ENCODE measurements around the gene BTBD18. TPM values are rescaled to one million over a fixed set of nuclear protein-coding genes. Genes with fewer than 3 reads are reported as not detected.

The BTBD18 gene
- total and polyA plus RNA-seq, 10 of the 15 experiments (the other 5 are each of a cell fraction or from before 2014, with no cell fraction given), result 0.05 to 0.58 (median 0.19) TPM; not detected in 6

- 96% methylated on average over 4 of the region's 4 CpGs for WGBS (ENCODE audit: insufficient coverage, insufficient replicate concordance, low lambda C conversion rate, missing lambda C conversion rate)
- RAD21 ChIA-PET (ENCODE audit: unreplicated experiment), result interaction anchor here (1.0 to 3.2 kb wide), 3 partner anchors 8 to 14 kb away, joined by 3 to 13 read pairs (median 3); no protein-coding TSS in a partner anchor
- DNase-seq (ENCODE audit: low read depth, low spot score) (no peak), ATAC-seq (peak; percentile 9; the same call in 1 of the 3 replicates), FAIRE-seq (no peak)
- Histone ChIP-seq H3K9me3 (replicated peaks; ENCODE audit: control insufficient read depth, insufficient read depth, low read length) (no peaks in the 10 kb centered on the region), H2AFZ (ENCODE audit: control insufficient read depth, low read depth, low read length) (no peak overlapping the region), H3K9ac (ENCODE audit: control insufficient read depth, insufficient read depth, low read length) (no peak overlapping the region), H3K36me3 (ENCODE audit: control insufficient read depth in 2 of 2, insufficient read depth in 2 of 2, low read length in 1 of 2) (peaks cover 0 to 6% of the 10 kb centered on the region in 2 experiments; a peak in 1 of 4 replicates), H3K27me3 (replicated peaks in 1 of 2; ENCODE audit: control insufficient read depth in 2 of 2, insufficient read depth in 2 of 2, low read length in 1 of 2) (no peaks in the 10 kb centered on the region), H3K79me2 (ENCODE audit: control insufficient read depth, insufficient read depth, low read length) (peaks cover 83% of the 10 kb centered on the region), H4K20me1 (ENCODE audit: control insufficient read depth, insufficient read depth) (no peaks in the 10 kb centered on the region), H3K4me1 (ENCODE audit: control insufficient read depth, insufficient read depth, low read length) (peaks cover 11% of the 10 kb centered on the region), H3K4me3 (no peak overlapping the region), H3K4me2 (ENCODE audit: control insufficient read depth, insufficient read depth) (no peak overlapping the region), H3K27ac (ENCODE audit: control insufficient read depth, insufficient read depth) (no peak overlapping the region)
- CTCF ChIA-PET, result interaction anchor here (1.1 to 10.8 kb wide), 3 partner anchors 10 to 61 kb away, joined by 3 to 69 read pairs (median 22); partner anchors contain the start of genes CTNND1 and MED19
- intact Hi-C loops (cut with micrococcal nuclease; ENCODE audit: unreplicated experiment), result no loop called here
- POLR2A ChIA-PET, result interaction anchor here (0.7 to 10.7 kb wide), 2 partner anchors 8 to 30 kb away, joined by 4 to 110 read pairs; partner anchors contain the start of gene CTNND1
- BruUV-seq (replicated peaks), result no TSS peak
- no peak for TF ChIP-seq NR2C2 (IDR thresholded peaks at IDR 0.05; ENCODE audit: borderline replicate concordance, control insufficient read depth, insufficient read length, low read depth)
- SMC1A ChIA-PET (ENCODE audit: uncharacterized antibody, unreplicated experiment), result interaction anchor here (0.7 to 11.7 kb wide), 5 partner anchors 9 to 28 kb away, joined by 3 to 117 read pairs (median 4); partner anchors contain the start of gene CTNND1
- in situ Hi-C loops (cut with MboI), result no loop called here
These were observed 20.9 kb upstream of the BTBD18 start for GRCh38 chr11:57772562-57772961.

GRCh38 chr11:57771365-57771764 lies 19.7 kb upstream of the BTBD18 start:
- FAIRE-seq (no peak), ATAC-seq (no peak; the same call in 2 of the 3 replicates), DNase-seq (ENCODE audit: low read depth, low spot score) (no peak)
- no TSS peak for BruUV-seq (replicated peaks)
- CTCF ChIA-PET, result interaction anchor here (1.1 to 10.8 kb wide), 3 partner anchors 9 to 31 kb away, joined by 3 to 69 read pairs (median 22); partner anchors contain the start of gene CTNND1
- WGBS (ENCODE audit: insufficient coverage, insufficient replicate concordance, low lambda C conversion rate, missing lambda C conversion rate), result 85% methylated on average over 3 of the region's 3 CpGs
- H3K27ac ChIP-seq (ENCODE audit: control insufficient read depth, insufficient read depth), result no peak overlapping the region
- H3K4me1 ChIP-seq (ENCODE audit: control insufficient read depth, insufficient read depth, low read length), result peaks cover 8% of the 10 kb centered on the region
- H3K4me3 ChIP-seq, result no peak overlapping the region
- SMC1A ChIA-PET (ENCODE audit: uncharacterized antibody, unreplicated experiment), result interaction anchor here (0.8 to 11.7 kb wide), 4 partner anchors 8 to 28 kb away, joined by 3 to 117 read pairs (median 10); partner anchors contain the start of gene CTNND1
- intact Hi-C loops (cut with micrococcal nuclease; ENCODE audit: unreplicated experiment), result no loop called here
- RAD21 ChIA-PET (ENCODE audit: unreplicated experiment), result interaction anchor here (1.1 to 3.2 kb wide), 4 partner anchors 10 to 114 kb away, joined by 3 to 13 read pairs (median 4); partner anchors contain the start of gene CTNND1
- POLR2A ChIA-PET, result interaction anchor here (1.3 to 10.7 kb wide), 3 partner anchors 7 to 14 kb away, joined by 4 to 110 read pairs (median 8); partner anchors contain the start of gene CTNND1
- H3K4me2 ChIP-seq (ENCODE audit: control insufficient read depth, insufficient read depth), result 0 out of 2 replicates have a peak overlapping the region, but pooled peaks have one; percentile 14
- H3K79me2 ChIP-seq (ENCODE audit: control insufficient read depth, insufficient read depth, low read length), result peaks cover 82% of the 10 kb centered on the region
- H3K9ac ChIP-seq (ENCODE audit: control insufficient read depth, insufficient read depth, low read length), result no peak overlapping the region
- no peaks in the 10 kb centered on the region for H3K9me3 ChIP-seq (replicated peaks; ENCODE audit: control insufficient read depth, insufficient read depth, low read length)
- in situ Hi-C loops (cut with MboI), result no loop called here
- 0 out of 4 replicates have a peak, but pooled peaks cover 0 to 6% of the 10 kb centered on the region in 2 experiments for H3K36me3 ChIP-seq (ENCODE audit: control insufficient read depth in 2 of 2, insufficient read depth in 2 of 2, low read length in 1 of 2)
- no peaks in the 10 kb centered on the region for H3K27me3 ChIP-seq (replicated peaks in 1 of 2; ENCODE audit: control insufficient read depth in 2 of 2, insufficient read depth in 2 of 2, low read length in 1 of 2)
- no peak overlapping the region for H2AFZ ChIP-seq (ENCODE audit: control insufficient read depth, low read depth, low read length)
- TF ChIP-seq CBFB (IDR thresholded peaks at IDR 0.05; ENCODE audit: low read depth) (no peak), BACH1 (IDR thresholded peaks at IDR 0.05; ENCODE audit: borderline replicate concordance) (no peak), ATF3 (IDR thresholded peaks at IDR 0.05; ENCODE audit: borderline replicate concordance, extremely low read depth, low read depth, low read length) (no peak), SREBF1 (IDR thresholded peaks at IDR 0.05; ENCODE audit: low read length) (no peak)
- no peaks in the 10 kb centered on the region for H4K20me1 ChIP-seq (ENCODE audit: control insufficient read depth, insufficient read depth)
